Common myeloid progenitor, CD34-positive (primary cell): Measurements from ENCODE around the gene PGAM5.

Experiments
- CTCF ChIA-PET: fragments of 350-600 bp; sonication (Branson Sonifier 250); formaldehyde crosslinking; loops from one replicate; lab custom pipeline; 2021; ENCODE audit warnings: antibody characterized with exemption; lab: Charles Lee
- POLR2A ChIA-PET: fragments of 350-600 bp; sonication (Branson Sonifier 250); formaldehyde crosslinking; loops from one replicate; lab custom pipeline; 2021; ENCODE audit warnings: antibody characterized with exemption; lab: Charles Lee
- DNase-seq, 3 donors: peaks; one replicate each; pipeline versions ENCODE4 v3.0.0 to v3.0.0-alpha.2; 2013
- H3K27ac ChIP-seq, 2 experiments: 1 replicate in 1 of 2; 2 replicates in 1 of 2; pipeline ENCODE4 v1.7.0; 2013; ENCODE audit warnings: inconsistent platforms in 2 of 2, low read length in 2 of 2, mild to moderate bottlenecking in 2 of 2, low read depth in 1 of 2, moderate library complexity in 1 of 2; ENCODE audit not compliant: severe bottlenecking in 2 of 2, insufficient read depth in 1 of 2, poor library complexity in 1 of 2
- H3K27me3 ChIP-seq, 5 experiments: replicated peaks in 2 of 5; 1 replicate in 3 of 5; 2 replicates in 2 of 5; pipeline versions ENCODE4 v1.6.1 to v1.7.0; 2013; ENCODE audit warnings: low read length in 4 of 5, mild to moderate bottlenecking in 2 of 5, moderate library complexity in 2 of 5, inconsistent platforms in 1 of 5; ENCODE audit not compliant: insufficient read depth in 5 of 5, control insufficient read depth in 4 of 5
- H3K36me3 ChIP-seq, 4 experiments: 1 replicate in 2 of 4; 2 replicates in 2 of 4; pipeline versions ENCODE4 v1.6.1 to v1.7.0; 2013; ENCODE audit warnings: low read length in 3 of 4, control low read depth in 1 of 4, mild to moderate bottlenecking in 1 of 4; ENCODE audit not compliant: control insufficient read depth in 4 of 4, insufficient read depth in 4 of 4
- H3K4me1 ChIP-seq, 4 experiments: 1 replicate in 3 of 4; 2 replicates in 1 of 4; pipeline versions ENCODE4 v1.6.1 to v1.7.1; 2013; ENCODE audit warnings: low read length in 3 of 4, mild to moderate bottlenecking in 3 of 4, control low read depth in 1 of 4, inconsistent platforms in 1 of 4, moderate library complexity in 1 of 4; ENCODE audit not compliant: control insufficient read depth in 4 of 4, insufficient read depth in 4 of 4; ENCODE audit errors: control extremely low read depth in 1 of 4
- H3K4me3 ChIP-seq, 7 experiments: 1 replicate in 4 of 7; 2 replicates in 3 of 7; pipeline versions ENCODE4 v1.5.1 to v1.7.0; 2013; ENCODE audit warnings: mild to moderate bottlenecking in 7 of 7, low read length in 6 of 7, moderate library complexity in 6 of 7, inconsistent platforms in 2 of 7, low read depth in 2 of 7, control low read depth in 1 of 7; ENCODE audit not compliant: insufficient read depth in 4 of 7, control insufficient read depth in 1 of 7; ENCODE audit errors: extremely low read depth in 1 of 7
- H3K9me3 ChIP-seq, 5 experiments: 1 replicate in 4 of 5; 2 replicates in 1 of 5; pipeline versions ENCODE4 v1.6.1 to v1.7.1; 2013; ENCODE audit warnings: low read length in 4 of 5, mild to moderate bottlenecking in 2 of 5, inconsistent platforms in 1 of 5, low read depth in 1 of 5, moderate library complexity in 1 of 5; ENCODE audit not compliant: control insufficient read depth in 4 of 5, insufficient read depth in 2 of 5; ENCODE audit errors: control extremely low read depth in 1 of 5
- WGBS: methylation state at CpG from one replicate; pipeline ENCODE4 v1.1.5; 2013; ENCODE audit not compliant: insufficient coverage; 5-methylcytosine and 5-hydroxymethylcytosine counted together

The PGAM5 gene

GRCh38 chr12:132719141-132719953, 8.7 kb downstream of the PGAM5 start:
- peaks cover 9 to 81% (median 51%) of the 10 kb centered on the region in 4 experiments for H3K36me3 ChIP-seq
- 96% methylated on average over 28 of the region's 31 CpGs for WGBS
- H3K4me1 ChIP-seq: no peaks in the 10 kb centered on the region
- H3K27ac ChIP-seq: no peak overlapping the region
- no peak for DNase-seq
- no peaks in the 10 kb centered on the region for H3K9me3 ChIP-seq
- CTCF ChIA-PET: no interaction called here
- POLR2A ChIA-PET: no interaction called here
- H3K4me3 ChIP-seq: no peak overlapping the region
- H3K27me3 ChIP-seq: no peaks in the 10 kb centered on the region

- no peaks in the 10 kb centered on the region for H3K4me1 ChIP-seq
- peaks cover 8 to 81% (median 54%) of the 10 kb centered on the region in 4 experiments for H3K36me3 ChIP-seq
- H3K27me3 ChIP-seq: no peaks in the 10 kb centered on the region
- POLR2A ChIA-PET: no interaction called here
- 93% methylated on average over 12 of the region's 12 CpGs for WGBS
- no peak for DNase-seq
- H3K27ac ChIP-seq: no peak overlapping the region
- no peaks in the 10 kb centered on the region for H3K9me3 ChIP-seq
- CTCF ChIA-PET: no interaction called here
- H3K4me3 ChIP-seq: no peak overlapping the region
These were observed 9.3 kb downstream of the PGAM5 start for GRCh38 chr12:132719954-132720324.

GRCh38 chr12:132720606-132721345, 10.1 kb downstream of the PGAM5 start:
- Histone ChIP-seq H3K9me3 (no peaks in the 10 kb centered on the region), H3K36me3 (peaks cover 9 to 86% (median 61%) of the 10 kb centered on the region in 4 experiments), H3K27me3 (no peaks in the 10 kb centered on the region), H3K27ac (no peak overlapping the region), H3K4me3 (no peak overlapping the region), H3K4me1 (no peaks in the 10 kb centered on the region)
- POLR2A ChIA-PET: no interaction called here
- no peak for DNase-seq
- CTCF ChIA-PET: no interaction called here
- WGBS: 95% methylated on average over 19 of the region's 25 CpGs

GRCh38 chr12:132723015-132723763, 12.5 kb downstream of the PGAM5 start:
- DNase-seq: no peak
- Histone ChIP-seq H3K36me3 (peaks cover 22 to 89% (median 66%) of the 10 kb centered on the region in 4 experiments), H3K4me3 (no peak overlapping the region), H3K9me3 (no peaks in the 10 kb centered on the region), H3K27ac (no peak overlapping the region), H3K4me1 (no peaks in the 10 kb centered on the region), H3K27me3 (no peaks in the 10 kb centered on the region)
- POLR2A ChIA-PET: no interaction called here
- CTCF ChIA-PET: no interaction called here
- WGBS: 96% methylated on average over 29 of the region's 30 CpGs

- H3K4me1 ChIP-seq: no peaks in the 10 kb centered on the region
- no peak for DNase-seq
- peaks cover 24 to 90% (median 70%) of the 10 kb centered on the region in 4 experiments for H3K36me3 ChIP-seq
- no peak overlapping the region for H3K27ac ChIP-seq
- ChIA-PET CTCF (no interaction called here), POLR2A (no interaction called here)
- H3K9me3 ChIP-seq: no peaks in the 10 kb centered on the region
- no peak overlapping the region for H3K4me3 ChIP-seq
- no peaks in the 10 kb centered on the region for H3K27me3 ChIP-seq
- 100% methylated on average over 1 of the region's 2 CpGs for WGBS
These were observed 13.1 kb downstream of the PGAM5 start for GRCh38 chr12:132723764-132724140.

GRCh38 chr12:132724506-132725241, 14.0 kb downstream of the PGAM5 start:
- 97% methylated on average over 28 of the region's 30 CpGs for WGBS
- Histone ChIP-seq H3K4me1 (no peaks in the 10 kb centered on the region), H3K9me3 (no peaks in the 10 kb centered on the region), H3K36me3 (peaks cover 24 to 85% (median 62%) of the 10 kb centered on the region in 4 experiments), H3K27me3 (no peaks in the 10 kb centered on the region), H3K4me3 (no peak overlapping the region), H3K27ac (no peak overlapping the region)
- no peak for DNase-seq
- ChIA-PET CTCF (no interaction called here), POLR2A (no interaction called here)
